Adrenal gland (tissue), 12 donors: ENCODE measurements around the gene NHS. TPM values are rescaled to one million over a fixed set of nuclear protein-coding genes. Genes with fewer than 3 reads are reported as not detected.

Experiments used
- DNase-seq, 7 donors: peaks; one replicate each; pipeline ENCODE4 v3.0.0-alpha.2; 2019 to 2020
- H3K27ac ChIP-seq, 5 donors: fragments of 200-600 bp; sonication (generic) in 4 of 5; 1 replicate in 3 of 5; 2 replicates in 2 of 5; pipeline versions ENCODE4 v1.5.1 to v1.8.0; 2016 to 2020; ENCODE audit warnings: mild to moderate bottlenecking in 1 of 5
- H3K27me3 ChIP-seq: fragments of 200-600 bp; 2 replicates; pipeline ENCODE4 v1.8.0; 2021
- H3K36me3 ChIP-seq, 2 donors: fragments of 200-600 bp; replicated peaks in 1 of 2; 1 replicate in 1 of 2; 2 replicates in 1 of 2; pipeline versions ENCODE4 v1.5.1 to v1.8.0; 2018 to 2022
- H3K4me1 ChIP-seq, 2 donors: fragments of 200-600 bp; replicated peaks in 1 of 2; 1 replicate in 1 of 2; 2 replicates in 1 of 2; pipeline versions ENCODE4 v1.5.1 to v1.8.0; 2018 to 2021
- H3K4me3 ChIP-seq, 4 donors: fragments of 200-600 bp; sonication (generic) in 3 of 4; one replicate each; pipeline ENCODE4 v1.5.1; 2016 to 2018
- H3K9me3 ChIP-seq, 3 donors: fragments of 200-600 bp; sonication (generic) in 1 of 3; replicated peaks in 1 of 3; 1 replicate in 2 of 3; 2 replicates in 1 of 3; pipeline versions ENCODE4 v1.5.1 to v1.8.0; 2016 to 2021
- POLR2A ChIP-seq, 2 donors: fragments of 450-650 bp; IDR thresholded peaks; one replicate each; pipeline ENCODE4 v1.6.1; 2017; ENCODE audit warnings: antibody characterized with exemption in 2 of 2, mild to moderate bottlenecking in 2 of 2, moderate library complexity in 1 of 2
- WGBS, 4 donors: extraction: QIAGEN DNeasy Blood & Tissue Kit in 2 of 4; methylation state at CpG; one replicate each; pipeline versions ENCODE4 v1.1.5 to v1.1.7; 2013 to 2017; 5-methylcytosine and 5-hydroxymethylcytosine counted together
- intact Hi-C, 2 donors: fragments of 100-400 bp; cut with DNase I; formaldehyde crosslinking; loops; one replicate each; pipeline versions ENCODE4 v1.14.1 to v1.15.0; 2022 to 2023
- polyA plus RNA-seq, 3 donors: library from polyadenylated mRNA; stranded (reverse); fragments of 200-250 nt in 2 of 3; fragments of 350-450 nt in 1 of 3; fragmentation: Illumina TruSeq in 1 of 3; extraction: RNeasy Lipid Tissue Mini Kit (QIAGEN cat#74804) in 1 of 3; gene quantifications; one replicate each; pipeline ENCODE4 v1.2.3, GENCODE V29; 2013 to 2014
- total RNA-seq, 9 donors: library from RNA; depleted of rRNA in 4 of 9; stranded (reverse); fragments of >200 nt in 4 of 9; fragments of 120-200 nt in 1 of 9; fragmentation: NEBNext Ultra II Directional in 1 of 9; extraction: Animal tissue kit (Norgen Biotek cat#: 25700) in 1 of 9; gene quantifications; one replicate each; pipeline versions ENCODE4 v1.1.0 to v1.2.4, GENCODE V29; 2013 to 2023
- TF ChIP-seq, protein P1 (sequence below), 6 experiments: fragments of 450-650 bp in 4 of 6; fragments of 200-600 bp in 2 of 6; sonication (generic) in 1 of 6; IDR thresholded peaks; 1 replicate in 5 of 6; 2 replicates in 1 of 6; pipeline versions ENCODE4 v1.5.1 to v1.8.0; 2016 to 2021; ENCODE audit warnings: antibody characterized with exemption in 6 of 6, mild to moderate bottlenecking in 2 of 6, moderate library complexity in 1 of 6
- donor health status: healthy with polysubstance abuse.
- donor health status: Bipolar disorder and iron deficiency.
- donor health status: DM: yes; HTN: yes; CAD: no.
- donor health status: DM: no; HTN: no; CAD: no.
- donor health status: DM: no; HTN: no; CAD: no.
- donor health status: DM: yes; HTN: yes; CAD: no.

The NHS gene
- total and polyA plus RNA-seq, 12 donors = 4.4 to 12.5 (median 6.8) TPM

DNA sequence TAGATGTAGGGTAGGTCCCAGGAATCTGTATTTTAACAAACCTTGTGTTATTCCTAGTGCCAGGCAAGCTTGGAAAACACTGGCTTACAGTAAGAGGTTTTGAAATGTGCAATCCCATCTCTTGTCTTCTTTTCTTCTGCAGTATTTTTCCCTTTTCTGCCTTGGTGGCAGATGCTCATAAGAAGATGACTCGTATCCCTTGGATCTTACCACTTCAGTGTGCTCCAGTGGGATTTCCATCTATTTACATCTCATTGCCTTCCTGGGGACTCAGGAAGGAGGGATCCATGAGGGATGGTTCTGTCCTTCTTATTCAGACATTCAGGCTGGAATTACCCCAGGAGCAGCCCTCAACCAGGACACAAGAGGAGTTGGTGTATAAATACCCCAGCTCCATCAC, 136.6 kb downstream of the NHS start:
- intact Hi-C loops = no loop called here
- Histone ChIP-seq H3K4me3 (no peak overlapping the region), H3K9me3 (peaks cover 0 to 13% (median 0%) of the 10 kb centered on the region in 3 donors), H3K27ac (no peak overlapping the region), H3K36me3 (no peaks in the 10 kb centered on the region), H3K4me1 (no peaks in the 10 kb centered on the region), H3K27me3 (no peaks in the 10 kb centered on the region)
- no peak for DNase-seq
- WGBS, 4 donors = 46 to 92% (median 76%) methylated on average over 1 of the region's 1 CpG
- TF ChIP-seq, protein P1, sequence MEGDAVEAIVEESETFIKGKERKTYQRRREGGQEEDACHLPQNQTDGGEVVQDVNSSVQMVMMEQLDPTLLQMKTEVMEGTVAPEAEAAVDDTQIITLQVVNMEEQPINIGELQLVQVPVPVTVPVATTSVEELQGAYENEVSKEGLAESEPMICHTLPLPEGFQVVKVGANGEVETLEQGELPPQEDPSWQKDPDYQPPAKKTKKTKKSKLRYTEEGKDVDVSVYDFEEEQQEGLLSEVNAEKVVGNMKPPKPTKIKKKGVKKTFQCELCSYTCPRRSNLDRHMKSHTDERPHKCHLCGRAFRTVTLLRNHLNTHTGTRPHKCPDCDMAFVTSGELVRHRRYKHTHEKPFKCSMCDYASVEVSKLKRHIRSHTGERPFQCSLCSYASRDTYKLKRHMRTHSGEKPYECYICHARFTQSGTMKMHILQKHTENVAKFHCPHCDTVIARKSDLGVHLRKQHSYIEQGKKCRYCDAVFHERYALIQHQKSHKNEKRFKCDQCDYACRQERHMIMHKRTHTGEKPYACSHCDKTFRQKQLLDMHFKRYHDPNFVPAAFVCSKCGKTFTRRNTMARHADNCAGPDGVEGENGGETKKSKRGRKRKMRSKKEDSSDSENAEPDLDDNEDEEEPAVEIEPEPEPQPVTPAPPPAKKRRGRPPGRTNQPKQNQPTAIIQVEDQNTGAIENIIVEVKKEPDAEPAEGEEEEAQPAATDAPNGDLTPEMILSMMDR (IDR thresholded peaks at IDR 0.05) = no peak
- no peak for TF ChIP-seq POLR2A (IDR thresholded peaks at IDR 0.05)

DNA sequence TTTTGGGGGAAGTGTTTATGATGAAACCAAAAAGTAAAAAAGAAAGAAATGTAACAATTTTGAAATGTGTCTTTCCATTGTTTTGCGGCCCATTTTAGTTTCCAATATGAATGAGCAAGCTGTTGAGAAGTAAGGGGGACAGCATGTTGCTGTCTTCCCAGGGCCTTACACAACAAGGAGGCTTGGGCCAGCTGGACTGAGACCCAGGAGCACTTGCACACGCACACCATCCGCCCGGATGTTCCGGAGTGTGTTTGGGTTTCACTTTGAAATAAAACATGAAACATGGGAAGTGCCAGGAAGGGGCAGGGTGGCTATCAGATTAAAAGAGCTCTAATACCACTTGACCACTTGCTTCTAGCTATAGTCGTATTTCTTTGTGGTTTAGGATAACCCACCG, 144.4 kb downstream of the NHS start:
- no peak overlapping the region for H3K4me3 ChIP-seq
- no peaks in the 10 kb centered on the region for H3K9me3 ChIP-seq
- H3K36me3 ChIP-seq = no peaks in the 10 kb centered on the region
- intact Hi-C loops = no loop called here
- no peaks in the 10 kb centered on the region for H3K27me3 ChIP-seq
- WGBS, 4 donors = 58 to 79% (median 75%) methylated on average over 7 of the region's 7 CpGs
- peak in 4 of 7 donors; percentile 11 to 64 (median 35) for DNase-seq
- H3K4me1 ChIP-seq = peaks cover 4 to 5% of the 10 kb centered on the region in 2 donors
- no peak for TF ChIP-seq POLR2A (IDR thresholded peaks at IDR 0.05)
- TF ChIP-seq, protein P1 (IDR thresholded peaks at IDR 0.05) = no peak
- peak overlapping the region in 1 of 5 donors; percentile 21 for H3K27ac ChIP-seq

DNA sequence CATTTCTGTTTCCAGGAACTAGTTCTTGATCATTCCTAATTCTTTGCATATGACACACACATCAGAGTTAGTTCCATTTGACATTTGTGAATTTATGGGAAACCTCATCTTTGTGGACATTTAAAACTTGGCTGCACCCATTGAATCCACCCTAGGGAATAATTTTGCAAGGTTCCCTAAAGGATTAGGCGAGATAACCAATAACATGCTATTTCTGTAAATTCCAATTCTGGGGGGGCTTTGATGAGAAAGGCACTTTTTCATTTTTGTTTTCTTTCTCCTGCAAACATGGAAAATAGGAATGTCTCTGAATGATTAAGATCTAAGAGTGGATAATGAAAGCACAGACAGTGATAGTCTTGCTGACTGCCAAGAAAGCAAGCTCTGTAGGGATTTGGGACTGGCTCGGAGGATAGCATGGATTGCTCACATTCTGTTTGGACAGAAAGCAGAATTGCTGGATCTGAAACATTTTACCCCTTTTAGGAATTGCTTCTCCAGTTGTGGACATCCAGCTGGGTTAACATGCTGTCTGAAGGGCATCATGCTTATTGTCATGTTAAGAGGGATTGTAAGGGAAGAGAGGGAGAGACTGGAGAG, 145.1 kb downstream of the NHS start:
- Histone ChIP-seq H3K27me3 (no peaks in the 10 kb centered on the region), H3K36me3 (no peaks in the 10 kb centered on the region), H3K9me3 (no peaks in the 10 kb centered on the region), H3K4me3 (no peak overlapping the region), H3K4me1 (peaks cover 9 to 12% of the 10 kb centered on the region in 2 donors), H3K27ac (no peak overlapping the region)
- intact Hi-C loops = no loop called here
- no peak for DNase-seq
- no peak for TF ChIP-seq POLR2A (IDR thresholded peaks at IDR 0.05)
- TF ChIP-seq, protein P1 (IDR thresholded peaks at IDR 0.05) = no peak
- WGBS, 4 donors = 58 to 72% (median 63%) methylated on average over 2 of the region's 2 CpGs

DNA sequence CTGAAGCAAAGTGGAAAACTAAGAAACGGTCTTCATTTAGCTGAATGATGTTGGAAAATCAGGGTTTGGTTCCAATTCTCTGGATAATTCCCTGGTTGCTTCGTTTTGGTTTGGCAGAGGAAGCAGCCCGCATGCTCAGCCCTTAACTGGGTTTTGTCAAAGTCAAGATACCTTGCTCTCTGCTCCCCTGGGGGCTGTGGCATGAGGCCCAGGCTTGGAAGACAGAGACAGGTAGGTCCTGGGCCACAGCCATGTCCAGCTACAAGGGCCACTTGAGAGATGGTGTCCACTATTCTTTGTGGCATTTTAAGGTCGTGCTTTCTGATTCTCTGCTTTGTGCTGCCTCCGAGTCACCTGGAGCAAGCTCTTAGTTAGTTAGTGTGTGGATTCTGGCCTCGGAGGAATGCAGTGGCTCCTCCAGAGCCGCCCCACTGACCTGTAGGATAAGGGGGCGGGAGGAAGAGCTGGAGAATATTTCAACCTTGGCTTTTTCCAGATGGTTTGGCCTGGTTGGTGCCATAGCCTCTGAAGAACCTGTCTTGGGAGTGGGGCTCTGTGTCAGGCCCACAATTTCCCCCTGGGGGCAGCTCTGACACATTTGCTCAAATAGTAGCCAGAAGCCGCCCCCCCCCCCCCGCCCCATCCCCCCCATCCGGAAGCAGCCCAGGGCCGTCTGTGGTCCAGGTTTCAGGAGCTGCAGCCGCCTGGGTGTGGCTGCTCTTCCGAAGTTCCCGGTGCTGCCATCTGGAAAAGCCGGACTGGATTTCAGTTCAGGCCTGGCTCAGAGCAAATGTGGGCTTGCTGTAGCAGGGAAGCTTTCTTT, 147.1 kb downstream of the NHS start:
- WGBS, 4 donors = 45 to 65% (median 53%) methylated on average over 8 to 15 of the region's 16 CpGs
- no peaks in the 10 kb centered on the region for H3K27me3 ChIP-seq
- H3K9me3 ChIP-seq = no peaks in the 10 kb centered on the region
- H3K4me3 ChIP-seq = no peak overlapping the region
- DNase-seq = peak in 1 of 7 donors; percentile 24
- peaks cover 13 to 14% of the 10 kb centered on the region in 2 donors for H3K4me1 ChIP-seq
- intact Hi-C loops = no loop called here
- TF ChIP-seq, protein P1 (IDR thresholded peaks at IDR 0.05) = no peak
- no peak for TF ChIP-seq POLR2A (IDR thresholded peaks at IDR 0.05)
- H3K27ac ChIP-seq = no peak overlapping the region
- H3K36me3 ChIP-seq = no peaks in the 10 kb centered on the region
